K562 (cell line): Measurements from ENCODE around the gene SGSH. TPM values are rescaled to one million over a fixed set of nuclear protein-coding genes. Genes with fewer than 3 reads are reported as not detected.

Experiments
- ATAC-seq: fragments of 200-7000 bp; cut with Tn5 transposase; 3 replicates; pipeline ENCODE4 v1.9.1; 2020; ENCODE audit warnings: moderate library complexity
- BruUV-seq: library from RNA; stranded (reverse); fragments of 400-500 nt; replicated peaks from 2 replicates; lab custom pipeline; 2021; lab: Mats Ljungman, UMichigan
- CTCF ChIA-PET: fragments of 300-600 bp; formaldehyde crosslinking; extraction: SDS; loops from one replicate; lab custom pipeline; 2021; ENCODE audit warnings: low intra/inter-chr PET ratio; lab: Yijun Ruan, JAX
- POLR2A ChIA-PET: fragments of 300-600, 350-650 bp; sonication (Branson Sonifier 250); formaldehyde crosslinking; extraction: SDS; loops from one replicate; lab custom pipeline; 2021; ENCODE audit warnings: antibody characterized with exemption, inconsistent platforms; lab: Yijun Ruan, JAX
- DNase-seq, 4 experiments: peaks; one replicate each; pipeline versions ENCODE4 v3.0.0 to v3.0.0-alpha.2; 2011 to 2018; ENCODE audit warnings: low spot score in 3 of 4, mixed read lengths in 3 of 4; ENCODE audit errors: extremely low read depth in 1 of 4
- FAIRE-seq: peaks from 2 replicates; lab custom pipeline; 2011; peaks lifted over from hg19 to GRCh38; lab: Jason Lieb, UNC
- H2AFZ ChIP-seq: 2 replicates; pipeline ENCODE4 v1.6.0; 2011; ENCODE audit warnings: low read depth, low read length, control low read depth, inconsistent platforms
- H3K27ac ChIP-seq: fragments of 200-600 bp; 3 replicates; pipeline ENCODE4 v1.8.0; 2011; ENCODE audit warnings: low read depth, mild to moderate bottlenecking, control low read depth, inconsistent platforms, low read length, moderate library complexity, mixed read lengths; ENCODE audit errors: extremely low read depth
- H3K27me3 ChIP-seq, 2 experiments: fragments of 300-600 bp in 1 of 2; 2 replicates in 1 of 2; 3 replicates in 1 of 2; pipeline versions ENCODE4 v1.6.0 to v1.8.0; 2011; ENCODE audit warnings: inconsistent platforms in 2 of 2, low read length in 2 of 2, mild to moderate bottlenecking in 1 of 2, mixed read lengths in 1 of 2, moderate library complexity in 1 of 2; ENCODE audit not compliant: control insufficient read depth in 2 of 2, insufficient read depth in 2 of 2
- H3K36me3 ChIP-seq: fragments of 300-600 bp; 3 replicates; pipeline ENCODE4 v1.8.0; 2011; ENCODE audit warnings: mild to moderate bottlenecking, low read length, inconsistent platforms; ENCODE audit not compliant: control insufficient read depth, insufficient read depth
- H3K4me1 ChIP-seq, 2 experiments: fragments of 200-600 bp in 1 of 2; replicated peaks in 1 of 2; 2 replicates in 1 of 2; 3 replicates in 1 of 2; pipeline versions ENCODE4 v1.5.1 to v1.8.0; 2011; ENCODE audit warnings: inconsistent platforms in 2 of 2, low read length in 2 of 2, mild to moderate bottlenecking in 1 of 2, mixed read lengths in 1 of 2, moderate library complexity in 1 of 2; ENCODE audit not compliant: control insufficient read depth in 2 of 2, insufficient read depth in 2 of 2
- H3K4me2 ChIP-seq: 2 replicates; pipeline ENCODE4 v1.6.1; 2011; ENCODE audit warnings: low read length, control low read depth, inconsistent platforms, mixed read lengths; ENCODE audit not compliant: insufficient read depth
- H3K4me3 ChIP-seq: fragments of 200-600 bp; sonication (generic), shearing (Covaris generic); 2 replicates; pipeline ENCODE4 v1.5.1; 2016; ENCODE audit warnings: control low read depth, inconsistent platforms
- H3K79me2 ChIP-seq: fragments of 200-600 bp; 3 replicates; pipeline ENCODE4 v1.8.0; 2011; ENCODE audit warnings: low read length, inconsistent platforms; ENCODE audit not compliant: control insufficient read depth, insufficient read depth
- H3K9ac ChIP-seq, 2 experiments: 2 replicates each; pipeline versions ENCODE4 v1.6.0 to v1.6.1; 2011; ENCODE audit warnings: low read depth in 2 of 2, low read length in 2 of 2, control low read depth in 1 of 2, inconsistent platforms in 1 of 2, mild to moderate bottlenecking in 1 of 2, mixed read lengths in 1 of 2; ENCODE audit not compliant: insufficient read depth in 1 of 2
- H3K9me1 ChIP-seq: one replicate; pipeline ENCODE4 v1.6.0; 2011; ENCODE audit warnings: inconsistent platforms, mild to moderate bottlenecking, low read length, moderate library complexity; ENCODE audit not compliant: control insufficient read depth, insufficient read depth
- H3K9me3 ChIP-seq: replicated peaks from 2 replicates; pipeline ENCODE4 v1.5.1; 2011; ENCODE audit warnings: low read depth, low read length, inconsistent platforms; ENCODE audit not compliant: control insufficient read depth, insufficient read depth
- H4K20me1 ChIP-seq: replicated peaks from 2 replicates; pipeline ENCODE4 v1.6.1; 2011; ENCODE audit warnings: low read length, inconsistent platforms, mixed read lengths; ENCODE audit not compliant: control insufficient read depth, insufficient read depth
- MECOM ChIP-seq: fragments of 250-450 bp; sonication (Bioruptor Pico); IDR thresholded peaks from 2 replicates; pipeline ENCODE4 v1.8.0; 2022; ENCODE audit warnings: inconsistent platforms
- MED1 ChIP-seq: sonication (generic); formaldehyde crosslinking; IDR thresholded peaks from 2 replicates; pipeline ENCODE4 v1.8.1; 2023; ENCODE audit warnings: missing genetic modification reagents, borderline replicate concordance
- NFE2 ChIP-seq: IDR thresholded peaks from 2 replicates; pipeline ENCODE4 v1.6.1; 2014; ENCODE audit warnings: antibody characterized with exemption, low read depth
- POLR2G ChIP-seq: fragments of 200-400 bp; formaldehyde crosslinking; IDR thresholded peaks from 2 replicates; pipeline ENCODE4 v1.6.1; 2017; ENCODE audit warnings: low read depth, mild to moderate bottlenecking, antibody characterized with exemption, low read length, moderate library complexity
- POLR3G ChIP-seq: IDR thresholded peaks from 2 replicates; pipeline ENCODE4 v1.6.1; 2011; ENCODE audit not compliant: insufficient read length, insufficient replicate concordance; ENCODE audit errors: extremely low read depth
- SIX5 ChIP-seq, 2 experiments: IDR thresholded peaks; 2 replicates each; pipeline ENCODE4 v1.6.1; 2011; ENCODE audit warnings: low read length in 2 of 2, borderline replicate concordance in 1 of 2, low read depth in 1 of 2, mild to moderate bottlenecking in 1 of 2, moderate library complexity in 1 of 2; ENCODE audit not compliant: insufficient read depth in 1 of 2
- STAT5A ChIP-seq: IDR thresholded peaks from 2 replicates; pipeline ENCODE4 v1.6.1; 2012; ENCODE audit warnings: low read length, inconsistent platforms, borderline replicate concordance
- TFAP4 ChIP-seq: sonication (generic); formaldehyde crosslinking; IDR thresholded peaks from 2 replicates; pipeline ENCODE4 v1.8.0; 2022; ENCODE audit warnings: missing genetic modification reagents, mild to moderate bottlenecking, moderate library complexity, borderline replicate concordance
- TOE1 ChIP-seq, 2 experiments: fragments of 450-650 bp in 1 of 2; sonication (generic) in 1 of 2; formaldehyde crosslinking in 1 of 2; IDR thresholded peaks; 2 replicates each; pipeline versions ENCODE4 v1.7.1 to v1.8.0; 2016 to 2022; ENCODE audit warnings: borderline replicate concordance in 2 of 2, mild to moderate bottlenecking in 2 of 2, antibody characterized with exemption in 1 of 2, inconsistent platforms in 1 of 2, low read depth in 1 of 2, missing genetic modification reagents in 1 of 2, moderate library complexity in 1 of 2
- ZNF133 ChIP-seq: fragments of 250-450 bp; sonication (Bioruptor Pico); IDR thresholded peaks from 2 replicates; pipeline ENCODE4 v1.4.0; 2020; ENCODE audit warnings: mild to moderate bottlenecking
- ZNF184 ChIP-seq: sonication (generic); formaldehyde crosslinking; IDR thresholded peaks from 2 replicates; pipeline ENCODE4 v1.5.0; 2020; ENCODE audit warnings: missing genetic modification reagents
- ZNF407 ChIP-seq: fragments of 450-650 bp; IDR thresholded peaks from 2 replicates; pipeline ENCODE4 v1.6.1; 2016; ENCODE audit warnings: low read depth
- ZNF408 ChIP-seq: fragments of 250-450 bp; sonication (Bioruptor Pico); IDR thresholded peaks from 2 replicates; pipeline ENCODE4 v1.4.0; 2020; ENCODE audit warnings: low read depth, mild to moderate bottlenecking, moderate library complexity
- WGBS: fragments of 100-300 bp; shearing (Covaris generic); methylation state at CpG from one replicate; pipeline ENCODE4 v1.1.6; 2016; ENCODE audit warnings: low coverage, mixed read lengths; ENCODE audit not compliant: insufficient coverage; ENCODE audit errors: missing lambda C conversion rate; 5-methylcytosine and 5-hydroxymethylcytosine counted together
- in situ Hi-C: fragments of 300-500 bp; cut with MboI; formaldehyde crosslinking; loops from 4 replicates; pipeline ENCODE4 v1.15.0; 2018; ENCODE audit warnings: inconsistent platforms, mixed read lengths
- intact Hi-C: fragments of 100-400 bp; cut with micrococcal nuclease; formaldehyde crosslinking; loops from 2 replicates; pipeline ENCODE4 v1.14.2; 2022
- polyA plus RNA-seq, 8 experiments: library from polyadenylated mRNA; depleted of rRNA in 4 of 8; stranded (reverse) in 5 of 8; unstranded in 3 of 8; fragments of >200 nt; fragmentation: Nextera tagmentation in 2 of 8; fragmentation: Illumina TruSeq in 1 of 8; extraction: Ambion mirVana in 2 of 8; extraction: Trizol in 1 of 8; gene quantifications; 2 replicates each; pipeline versions ENCODE4 v1.2.1 to v1.2.3, GENCODE V29; 2011 to 2014; ENCODE audit warnings: inconsistent platforms in 1 of 8, missing spikeins in 1 of 8
- total RNA-seq, 7 experiments: library from RNA; depleted of rRNA in 6 of 7; stranded (reverse); fragments of >200 nt in 6 of 7; fragmentation: Illumina TruSeq in 2 of 7; extraction: Trizol in 2 of 7; gene quantifications; 2 replicates each; pipeline versions ENCODE4 v1.2.1 to v1.2.3, GENCODE V29; 2011 to 2021; ENCODE audit warnings: low replicate concordance in 1 of 7

SGSH gene
- total and polyA plus RNA-seq, 9 of the 15 experiments (the other 6 are each of a cell fraction or from before 2014, with no cell fraction given), result 0.25 to 15.7 (median 4.9) TPM

- FAIRE-seq, result no peak
- peak overlapping the region in 1 of 2 experiments; percentile 17; a peak in 2 of 4 replicates for H3K9ac ChIP-seq
- no peak for TF ChIP-seq ZNF407
- no peak for TF ChIP-seq NFE2
- no peak for TF ChIP-seq TOE1 (IDR thresholded peaks at IDR 0.05; ENCODE audit: borderline replicate concordance)
- TF ChIP-seq TOE1 (CRISPR knock-in tag; IDR thresholded peaks at IDR 0.05; ENCODE audit: borderline replicate concordance, low read depth), result no peak
- TF ChIP-seq ZNF184 (CRISPR knock-in tag), result no peak
- no peak for TF ChIP-seq MED1 (CRISPR knock-in tag)
- TF ChIP-seq ZNF408 (CRISPR knock-in tag), result no peak
- no peak for TF ChIP-seq POLR3G
- TF ChIP-seq MECOM (CRISPR knock-in tag), result no peak
- no peak for TF ChIP-seq SIX5 (IDR thresholded peaks at IDR 0.05; ENCODE audit: borderline replicate concordance in 1 of 2, insufficient read depth in 1 of 2, low read depth in 1 of 2, low read length in 2 of 2)
- TF ChIP-seq POLR2G, result no peak
- TF ChIP-seq STAT5A, result no peak
- no peak for TF ChIP-seq ZNF133 (CRISPR knock-in tag)
- no peak for TF ChIP-seq TFAP4 (CRISPR knock-in tag)
Observed at GRCh38 chr17:80195141-80195540, 25.0 kb downstream of the SGSH start.

More at GRCh38 chr17:80195141-80195540, 25.0 kb downstream of the SGSH start:
- no peaks in the 10 kb centered on the region for H4K20me1 ChIP-seq
- H3K9me3 ChIP-seq, result no peaks in the 10 kb centered on the region
- no TSS peak for BruUV-seq
- no peaks in the 10 kb centered on the region for H3K9me1 ChIP-seq
- ChIA-PET POLR2A (interaction anchor here (1.1 kb wide), 1 partner anchor 11 kb away, joined by 6 read pairs; no protein-coding TSS in a partner anchor), CTCF (interaction anchor here (1.1 kb wide), 2 partner anchors 89 to 169 kb away, joined by 3 to 4 read pairs; no protein-coding TSS in a partner anchor)
- H3K4me2 ChIP-seq, result no peak overlapping the region
- ATAC-seq (no peak), DNase-seq (no peak)
- H3K27me3 ChIP-seq, result peaks cover 38 to 59% of the 10 kb centered on the region in 2 experiments
- no peak overlapping the region for H2AFZ ChIP-seq
- no peaks in the 10 kb centered on the region for H3K36me3 ChIP-seq
- in situ Hi-C loops (loop anchor here (10.0 kb wide), 1 partner anchor 790 kb away; no protein-coding TSS in a partner anchor), intact Hi-C loops (loop anchor here (5.0 kb wide), 1 partner anchor 217 kb away; no protein-coding TSS in a partner anchor)
- H3K4me3 ChIP-seq, result no peak overlapping the region
- no peak overlapping the region for H3K27ac ChIP-seq
- WGBS, result 5% methylated on average over 12 of the region's 14 CpGs
- peaks cover 0 to 20% of the 10 kb centered on the region in 2 experiments; a peak in 2 of 5 replicates for H3K4me1 ChIP-seq
- H3K79me2 ChIP-seq, result no peaks in the 10 kb centered on the region
